ENCODE measurements around the gene PPARG.

PPARG gene

GRCh38 chr3:12353796-12354525, 65.1 kb downstream of the PPARG start:
- no peaks in the 10 kb centered on the region for H3K4me1 ChIP-seq (ENCODE audit: insufficient read depth, insufficient read length)
- no peaks in the 10 kb centered on the region for H3K9me3 ChIP-seq (ENCODE audit: insufficient read depth, low read length)
- no peak overlapping the region for H3K9ac ChIP-seq (ENCODE audit: insufficient read length, low read depth)
- H3K4me3 ChIP-seq (ENCODE audit: insufficient read length, low read depth), result no peak overlapping the region
- no peaks in the 10 kb centered on the region for H3K27me3 ChIP-seq (ENCODE audit: insufficient read depth, insufficient read length)
- no peaks in the 10 kb centered on the region for H3K36me3 ChIP-seq (ENCODE audit: insufficient read depth, insufficient read length, low read length)
- no peak for TF ChIP-seq YY1 (IDR thresholded peaks at IDR 0.05; ENCODE audit: insufficient read depth, insufficient read length)
- TF ChIP-seq ZNF274 (IDR thresholded peaks at IDR 0.05; ENCODE audit: low read depth, low read length), result no peak
- no peak for TF ChIP-seq SUZ12 (IDR thresholded peaks at IDR 0.05; ENCODE audit: extremely low read depth, insufficient read depth, insufficient read length)
- DNase-seq (ENCODE audit: low read depth, low spot score), result no peak

GRCh38 chr3:12356175-12356574, 67.3 kb downstream of the PPARG start:
- TF ChIP-seq SUZ12 (IDR thresholded peaks at IDR 0.05; ENCODE audit: extremely low read depth, insufficient read depth, insufficient read length) (no peak), YY1 (IDR thresholded peaks at IDR 0.05; ENCODE audit: insufficient read depth, insufficient read length) (no peak), ZNF274 (IDR thresholded peaks at IDR 0.05; ENCODE audit: low read depth, low read length) (no peak)

GRCh38 chr3:12356996-12357395, 68.1 kb downstream of the PPARG start:
- H3K4me3 ChIP-seq (ENCODE audit: insufficient read length, low read depth), result no peak overlapping the region
- no peak for DNase-seq (ENCODE audit: low read depth, low spot score)
- peaks cover 14% of the 10 kb centered on the region for H3K9me3 ChIP-seq (ENCODE audit: insufficient read depth, low read length)
- no peaks in the 10 kb centered on the region for H3K27me3 ChIP-seq (ENCODE audit: insufficient read depth, insufficient read length)
- no peaks in the 10 kb centered on the region for H3K4me1 ChIP-seq (ENCODE audit: insufficient read depth, insufficient read length)
- no peaks in the 10 kb centered on the region for H3K36me3 ChIP-seq (ENCODE audit: insufficient read depth, insufficient read length, low read length)
- TF ChIP-seq SUZ12 (IDR thresholded peaks at IDR 0.05; ENCODE audit: extremely low read depth, insufficient read depth, insufficient read length), result no peak
- no peak for TF ChIP-seq YY1 (IDR thresholded peaks at IDR 0.05; ENCODE audit: insufficient read depth, insufficient read length)
- TF ChIP-seq ZNF274 (IDR thresholded peaks at IDR 0.05; ENCODE audit: low read depth, low read length), result no peak
- H3K9ac ChIP-seq (ENCODE audit: insufficient read length, low read depth), result no peak overlapping the region

More at GRCh38 chr3:12356175-12356574, 67.3 kb downstream of the PPARG start:
- Histone ChIP-seq H3K36me3 (ENCODE audit: insufficient read depth, insufficient read length, low read length) (no peaks in the 10 kb centered on the region), H3K9ac (ENCODE audit: insufficient read length, low read depth) (no peak overlapping the region), H3K4me1 (ENCODE audit: insufficient read depth, insufficient read length) (no peaks in the 10 kb centered on the region), H3K4me3 (ENCODE audit: insufficient read length, low read depth) (no peak overlapping the region), H3K9me3 (ENCODE audit: insufficient read depth, low read length) (peaks cover 7% of the 10 kb centered on the region), H3K27me3 (ENCODE audit: insufficient read depth, insufficient read length) (no peaks in the 10 kb centered on the region)
- no peak for DNase-seq (ENCODE audit: low read depth, low spot score)

- Histone ChIP-seq H3K4me1 (ENCODE audit: insufficient read depth, insufficient read length) (no peaks in the 10 kb centered on the region), H3K4me3 (ENCODE audit: insufficient read length, low read depth) (no peak overlapping the region), H3K27me3 (ENCODE audit: insufficient read depth, insufficient read length) (no peaks in the 10 kb centered on the region), H3K9me3 (ENCODE audit: insufficient read depth, low read length) (peaks cover 14% of the 10 kb centered on the region), H3K9ac (ENCODE audit: insufficient read length, low read depth) (no peak overlapping the region), H3K36me3 (ENCODE audit: insufficient read depth, insufficient read length, low read length) (no peaks in the 10 kb centered on the region)
- DNase-seq (ENCODE audit: low read depth, low spot score), result no peak
- TF ChIP-seq ZNF274 (IDR thresholded peaks at IDR 0.05; ENCODE audit: low read depth, low read length) (no peak), YY1 (IDR thresholded peaks at IDR 0.05; ENCODE audit: insufficient read depth, insufficient read length) (no peak), SUZ12 (IDR thresholded peaks at IDR 0.05; ENCODE audit: extremely low read depth, insufficient read depth, insufficient read length) (no peak)
Measured at GRCh38 chr3:12357456-12357855, 68.6 kb downstream of the PPARG start.

- Histone ChIP-seq H3K36me3 (ENCODE audit: insufficient read depth, insufficient read length, low read length) (no peaks in the 10 kb centered on the region), H3K9ac (ENCODE audit: insufficient read length, low read depth) (no peak overlapping the region), H3K4me3 (ENCODE audit: insufficient read length, low read depth) (no peak overlapping the region), H3K27me3 (ENCODE audit: insufficient read depth, insufficient read length) (no peaks in the 10 kb centered on the region), H3K9me3 (ENCODE audit: insufficient read depth, low read length) (peaks cover 19% of the 10 kb centered on the region), H3K4me1 (ENCODE audit: insufficient read depth, insufficient read length) (no peaks in the 10 kb centered on the region)
- DNase-seq (ENCODE audit: low read depth, low spot score), result no peak
- TF ChIP-seq YY1 (IDR thresholded peaks at IDR 0.05; ENCODE audit: insufficient read depth, insufficient read length), result no peak
- TF ChIP-seq SUZ12 (IDR thresholded peaks at IDR 0.05; ENCODE audit: extremely low read depth, insufficient read depth, insufficient read length), result no peak
- TF ChIP-seq ZNF274 (IDR thresholded peaks at IDR 0.05; ENCODE audit: low read depth, low read length), result no peak
Measured at GRCh38 chr3:12363397-12364195, 74.7 kb downstream of the PPARG start.

- Histone ChIP-seq H3K4me3 (ENCODE audit: insufficient read length, low read depth) (no peak overlapping the region), H3K9ac (ENCODE audit: insufficient read length, low read depth) (no peak overlapping the region), H3K9me3 (ENCODE audit: insufficient read depth, low read length) (peaks cover 5% of the 10 kb centered on the region; the same call in 1 of the 2 replicates), H3K4me1 (ENCODE audit: insufficient read depth, insufficient read length) (no peaks in the 10 kb centered on the region), H3K36me3 (ENCODE audit: insufficient read depth, insufficient read length, low read length) (no peaks in the 10 kb centered on the region), H3K27me3 (ENCODE audit: insufficient read depth, insufficient read length) (no peaks in the 10 kb centered on the region)
- TF ChIP-seq YY1 (IDR thresholded peaks at IDR 0.05; ENCODE audit: insufficient read depth, insufficient read length) (no peak), SUZ12 (IDR thresholded peaks at IDR 0.05; ENCODE audit: extremely low read depth, insufficient read depth, insufficient read length) (no peak), ZNF274 (IDR thresholded peaks at IDR 0.05; ENCODE audit: low read depth, low read length) (no peak)
- no peak for DNase-seq (ENCODE audit: low read depth, low spot score)
Measured at GRCh38 chr3:12367346-12367745, 78.5 kb downstream of the PPARG start.

- no peak for DNase-seq (ENCODE audit: low read depth, low spot score)
- TF ChIP-seq YY1 (IDR thresholded peaks at IDR 0.05; ENCODE audit: insufficient read depth, insufficient read length) (no peak), SUZ12 (IDR thresholded peaks at IDR 0.05; ENCODE audit: extremely low read depth, insufficient read depth, insufficient read length) (no peak), ZNF274 (IDR thresholded peaks at IDR 0.05; ENCODE audit: low read depth, low read length) (no peak)
- H3K9me3 ChIP-seq (ENCODE audit: insufficient read depth, low read length), result peaks cover 5% of the 10 kb centered on the region; the same call in 1 of the 2 replicates
- H3K36me3 ChIP-seq (ENCODE audit: insufficient read depth, insufficient read length, low read length), result no peaks in the 10 kb centered on the region
- no peaks in the 10 kb centered on the region for H3K27me3 ChIP-seq (ENCODE audit: insufficient read depth, insufficient read length)
- H3K9ac ChIP-seq (ENCODE audit: insufficient read length, low read depth), result no peak overlapping the region
- no peak overlapping the region for H3K4me3 ChIP-seq (ENCODE audit: insufficient read length, low read depth)
- no peaks in the 10 kb centered on the region for H3K4me1 ChIP-seq (ENCODE audit: insufficient read depth, insufficient read length)
Measured at GRCh38 chr3:12369029-12369428, 80.2 kb downstream of the PPARG start.
